Kidney epithelial cell (primary cell): ENCODE data around the gene TIMP3. TPM values are rescaled to one million over a fixed set of nuclear protein-coding genes. Genes with fewer than 3 reads are reported as not detected.
"Not testable (repeated sequence)": the region's sequence is repeated elsewhere in the genome, so short reads cannot be mapped to it uniquely, and the experiment has no call there.

Experiments used
- DNase-seq: peaks from one replicate; pipeline ENCODE4 v3.0.0-alpha.2; 2010; ENCODE audit warnings: low read depth
- H3K27me3 ChIP-seq: 2 replicates; pipeline ENCODE4 v1.6.0; 2011; ENCODE audit warnings: low read length; ENCODE audit not compliant: control insufficient read depth, insufficient read depth
- H3K36me3 ChIP-seq: 2 replicates; pipeline ENCODE4 v1.5.1; 2011; ENCODE audit warnings: low read length; ENCODE audit not compliant: control insufficient read depth, insufficient read depth
- H3K4me3 ChIP-seq: 2 replicates; pipeline ENCODE4 v1.5.1; 2011; ENCODE audit warnings: low read depth, mild to moderate bottlenecking, control low read depth, low read length
- CTCF ChIP-seq: IDR thresholded peaks from 2 replicates; pipeline ENCODE4 v1.5.1; 2011; ENCODE audit warnings: mild to moderate bottlenecking, moderate library complexity, low read length, control low read depth, inconsistent platforms; ENCODE audit not compliant: insufficient read depth, poor library complexity, severe bottlenecking
- total RNA-seq: library from RNA; depleted of rRNA; stranded (reverse); fragments of >200 nt; gene quantifications from 2 replicates; pipeline ENCODE4 v1.2.3, GENCODE V29; 2015

Gene TIMP3
- total RNA-seq: 44.2 and 45.6 TPM in 2 replicates

DNA sequence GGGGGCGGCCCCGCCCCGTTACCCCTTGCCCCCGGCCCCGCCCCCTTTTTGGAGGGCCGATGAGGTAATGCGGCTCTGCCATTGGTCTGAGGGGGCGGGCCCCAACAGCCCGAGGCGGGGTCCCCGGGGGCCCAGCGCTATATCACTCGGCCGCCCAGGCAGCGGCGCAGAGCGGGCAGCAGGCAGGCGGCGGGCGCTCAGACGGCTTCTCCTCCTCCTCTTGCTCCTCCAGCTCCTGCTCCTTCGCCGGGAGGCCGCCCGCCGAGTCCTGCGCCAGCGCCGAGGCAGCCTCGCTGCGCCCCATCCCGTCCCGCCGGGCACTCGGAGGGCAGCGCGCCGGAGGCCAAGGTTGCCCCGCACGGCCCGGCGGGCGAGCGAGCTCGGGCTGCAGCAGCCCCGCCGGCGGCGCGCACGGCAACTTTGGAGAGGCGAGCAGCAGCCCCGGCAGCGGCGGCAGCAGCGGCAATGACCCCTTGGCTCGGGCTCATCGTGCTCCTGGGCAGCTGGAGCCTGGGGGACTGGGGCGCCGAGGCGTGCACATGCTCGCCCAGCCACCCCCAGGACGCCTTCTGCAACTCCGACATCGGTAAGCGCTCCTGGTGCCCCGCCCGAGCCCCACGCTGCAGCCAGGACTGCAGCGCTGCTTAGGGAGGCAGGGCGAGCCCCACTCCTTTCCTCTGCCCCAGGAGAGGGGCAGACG is at the start of gene TIMP3:
Gene TIMP3 (plus strand): TSS at position 169 of the 700 bp plus-strand sequence. CDS start 297 bp downstream, at position 466.
- no peak for DNase-seq
- no peak for TF ChIP-seq CTCF
- H3K27me3 ChIP-seq: peaks cover 10% of the 10 kb centered on the region
- H3K36me3 ChIP-seq: no peaks in the 10 kb centered on the region
- peak within 1 kb of the TSS; percentile 51 for H3K4me3 ChIP-seq

- H3K27me3 ChIP-seq: no peaks in the 10 kb centered on the region
- no peak overlapping the region for H3K4me3 ChIP-seq
- H3K36me3 ChIP-seq: no peaks in the 10 kb centered on the region
- TF ChIP-seq CTCF: no peak
- DNase-seq: no peak
Measured at GRCh38 chr22:32752326-32752725, 49.2 kb upstream of the TIMP3 start.

DNA sequence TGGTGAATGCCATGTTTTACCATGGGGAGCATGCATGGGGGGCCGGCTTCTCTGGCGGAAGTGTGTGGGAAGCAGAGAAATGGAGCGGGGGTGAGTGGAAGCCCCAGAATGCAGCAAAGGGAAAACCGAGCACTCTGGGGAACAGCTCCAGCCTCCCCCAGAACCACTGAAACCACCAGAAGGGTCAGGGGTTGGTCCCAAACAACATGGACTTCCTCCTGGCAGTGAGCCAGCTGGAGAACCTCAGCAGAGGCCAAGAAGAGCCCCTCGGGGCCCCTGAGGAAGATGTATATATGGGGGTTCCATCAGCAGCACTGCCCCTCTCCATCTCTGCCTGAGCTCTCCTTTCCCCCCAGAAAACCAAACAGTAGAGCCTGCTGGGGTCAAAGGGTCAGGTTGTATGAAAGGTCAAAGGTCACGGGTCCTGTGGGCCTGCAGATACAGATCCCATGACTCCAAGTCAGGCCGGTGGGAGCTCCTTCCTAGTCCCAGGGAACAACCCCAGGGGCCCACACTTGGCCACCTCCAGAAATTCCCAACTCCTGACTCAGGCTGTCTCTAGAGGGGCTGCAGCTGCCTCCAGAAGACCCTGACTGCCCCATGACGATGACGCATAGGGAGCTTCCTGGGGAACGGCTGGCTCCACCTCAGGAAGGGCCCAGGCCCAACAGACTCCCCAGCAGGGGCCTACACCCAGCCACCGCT is 48.5 kb upstream of the TIMP3 start:
- no peak for DNase-seq

GRCh38 chr22:32753591-32753990 is 47.9 kb upstream of the TIMP3 start:
- no peak for DNase-seq
- no peak for TF ChIP-seq CTCF
- H3K36me3 ChIP-seq: no peaks in the 10 kb centered on the region

More for the DNA sequence above, 48.5 kb upstream of the TIMP3 start:
- no peak for TF ChIP-seq CTCF
- H3K36me3 ChIP-seq: no peaks in the 10 kb centered on the region
- no peaks in the 10 kb centered on the region for H3K27me3 ChIP-seq
- H3K4me3 ChIP-seq: no peak overlapping the region

GRCh38 chr22:32754413-32755041 is 47.0 kb upstream of the TIMP3 start:
- DNase-seq: no peak
- Histone ChIP-seq H3K27me3 (no peaks in the 10 kb centered on the region), H3K4me3 (no peak overlapping the region), H3K36me3 (no peaks in the 10 kb centered on the region)
- no peak for TF ChIP-seq CTCF

More at GRCh38 chr22:32753591-32753990, 47.9 kb upstream of the TIMP3 start:
- H3K27me3 ChIP-seq: no peaks in the 10 kb centered on the region
- no peak overlapping the region for H3K4me3 ChIP-seq

- H3K27me3 ChIP-seq, H3K4me3 ChIP-seq, H3K36me3 ChIP-seq, DNase-seq: not testable (repeated sequence)
Measured at GRCh38 chr22:32757086-32757762, 44.3 kb upstream of the TIMP3 start.
